Chondrocyte (in vitro differentiated cells): Measurements from ENCODE around the gene MACROD2. TPM values are rescaled to one million over a fixed set of nuclear protein-coding genes. Genes with fewer than 3 reads are reported as not detected.

Experiments
- DNase-seq: peaks from one replicate; pipeline ENCODE4 v3.0.0; 2021; ENCODE audit warnings: mixed read lengths, low spot score
- H3K27ac Mint-ChIP-seq: one replicate; pipeline ENCODE4 v1.8.0; 2021; ENCODE audit warnings: mild to moderate bottlenecking, moderate library complexity, mixed read lengths; ENCODE audit not compliant: unreplicated experiment
- H3K27me3 Mint-ChIP-seq: 2 replicates; pipeline ENCODE4 v1.8.0; 2021; ENCODE audit warnings: low read depth, mixed read lengths
- H3K36me3 Mint-ChIP-seq: 2 replicates; pipeline ENCODE4 v1.8.0; 2021; ENCODE audit warnings: low read depth, mixed read lengths
- H3K4me1 Mint-ChIP-seq: 2 replicates; pipeline ENCODE4 v1.8.0; 2021; ENCODE audit warnings: low read depth, mild to moderate bottlenecking, mixed read lengths
- H3K4me3 Mint-ChIP-seq: one replicate; pipeline ENCODE4 v1.8.0; 2021; ENCODE audit warnings: mild to moderate bottlenecking, moderate library complexity, mixed read lengths; ENCODE audit not compliant: unreplicated experiment
- H3K9me3 Mint-ChIP-seq: 2 replicates; pipeline ENCODE4 v1.8.0; 2021; ENCODE audit warnings: low read depth, mixed read lengths
- total RNA-seq: library from RNA; stranded (reverse); gene quantifications from 3 replicates; pipeline ENCODE4 v1.2.1, GENCODE V29; 2021
- TF ChIP-seq, protein P1 (sequence below): fragments of 200-600 bp; sonication (generic); IDR thresholded peaks from 2 replicates; pipeline ENCODE4 v1.5.0; 2021; ENCODE audit warnings: antibody characterized with exemption, mild to moderate bottlenecking, moderate library complexity

Gene MACROD2
- total RNA-seq, 1 donor from 2014 or later = 3.2 TPM

DNA sequence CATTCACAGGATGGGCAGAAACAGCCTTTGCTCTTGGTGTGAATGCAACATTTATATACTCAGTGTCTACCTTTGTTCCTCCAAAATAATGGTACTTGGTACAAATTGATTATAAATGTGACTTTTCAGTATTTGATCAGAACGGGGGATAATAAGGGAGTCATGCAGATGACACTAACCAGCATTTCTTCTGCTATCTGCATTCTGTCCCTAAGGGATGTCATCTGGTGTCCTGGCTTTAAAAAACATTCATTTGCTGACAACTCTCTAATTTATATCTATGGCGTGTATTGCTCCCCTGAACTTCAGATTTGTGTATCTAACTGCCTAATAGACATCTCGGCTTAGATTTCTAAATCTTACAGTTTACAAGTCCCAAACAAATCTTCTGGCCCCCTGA is 418.5 kb downstream of the MACROD2 start:
- Mint-ChIP-seq H3K36me3 (no peaks in the 10 kb centered on the region), H3K27ac (no peak overlapping the region), H3K27me3 (no peaks in the 10 kb centered on the region), H3K4me3 (no peak overlapping the region), H3K9me3 (no peaks in the 10 kb centered on the region), H3K4me1 (no peaks in the 10 kb centered on the region)
- no peak for DNase-seq
- TF ChIP-seq, protein P1, sequence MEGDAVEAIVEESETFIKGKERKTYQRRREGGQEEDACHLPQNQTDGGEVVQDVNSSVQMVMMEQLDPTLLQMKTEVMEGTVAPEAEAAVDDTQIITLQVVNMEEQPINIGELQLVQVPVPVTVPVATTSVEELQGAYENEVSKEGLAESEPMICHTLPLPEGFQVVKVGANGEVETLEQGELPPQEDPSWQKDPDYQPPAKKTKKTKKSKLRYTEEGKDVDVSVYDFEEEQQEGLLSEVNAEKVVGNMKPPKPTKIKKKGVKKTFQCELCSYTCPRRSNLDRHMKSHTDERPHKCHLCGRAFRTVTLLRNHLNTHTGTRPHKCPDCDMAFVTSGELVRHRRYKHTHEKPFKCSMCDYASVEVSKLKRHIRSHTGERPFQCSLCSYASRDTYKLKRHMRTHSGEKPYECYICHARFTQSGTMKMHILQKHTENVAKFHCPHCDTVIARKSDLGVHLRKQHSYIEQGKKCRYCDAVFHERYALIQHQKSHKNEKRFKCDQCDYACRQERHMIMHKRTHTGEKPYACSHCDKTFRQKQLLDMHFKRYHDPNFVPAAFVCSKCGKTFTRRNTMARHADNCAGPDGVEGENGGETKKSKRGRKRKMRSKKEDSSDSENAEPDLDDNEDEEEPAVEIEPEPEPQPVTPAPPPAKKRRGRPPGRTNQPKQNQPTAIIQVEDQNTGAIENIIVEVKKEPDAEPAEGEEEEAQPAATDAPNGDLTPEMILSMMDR = no peak

DNA sequence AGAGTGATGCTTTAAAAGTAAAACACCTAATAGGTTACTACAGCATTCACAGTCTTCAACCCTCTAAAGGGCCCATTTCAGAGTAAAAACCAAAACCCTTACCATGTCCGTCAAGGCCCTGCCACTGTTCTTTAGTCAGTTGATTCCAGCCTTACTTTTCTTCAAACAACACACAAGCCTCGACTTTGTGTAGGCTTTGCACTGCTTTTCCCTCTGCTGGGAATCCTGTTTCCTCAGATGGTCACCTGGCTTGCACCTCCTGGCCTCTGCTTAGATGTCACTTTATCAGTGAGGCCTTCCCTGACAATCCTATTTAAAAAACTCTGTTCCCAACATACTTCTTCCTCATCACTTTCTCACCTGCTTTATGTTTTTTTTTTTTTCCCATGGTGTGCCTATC is 419.2 kb downstream of the MACROD2 start:
- Mint-ChIP-seq H3K36me3 (no peaks in the 10 kb centered on the region), H3K4me1 (no peaks in the 10 kb centered on the region), H3K27ac (no peak overlapping the region), H3K27me3 (no peaks in the 10 kb centered on the region), H3K9me3 (no peaks in the 10 kb centered on the region), H3K4me3 (no peak overlapping the region)
- TF ChIP-seq, protein P1 = no peak
- no peak for DNase-seq

DNA sequence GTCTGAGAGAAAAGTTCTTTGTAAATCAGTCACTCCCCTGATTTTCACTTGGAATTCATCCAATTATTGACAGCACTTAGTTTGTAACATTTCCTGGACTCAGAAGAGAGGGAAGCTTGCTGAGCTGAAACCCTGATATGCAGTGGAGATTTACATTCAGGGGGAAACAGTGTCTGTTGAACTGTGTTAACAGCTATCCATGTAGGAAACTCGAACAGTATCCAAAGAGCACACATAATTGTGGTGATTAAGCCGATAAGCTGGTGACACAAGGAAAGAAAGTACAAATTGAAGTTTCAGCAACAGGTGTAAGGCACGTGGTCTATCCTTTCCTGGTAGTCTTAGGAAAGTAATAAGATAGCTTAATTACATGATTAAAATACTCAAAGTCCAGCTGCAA is 420.2 kb downstream of the MACROD2 start:
- TF ChIP-seq, protein P1 = no peak
- H3K27ac Mint-ChIP-seq = no peak overlapping the region

DNA sequence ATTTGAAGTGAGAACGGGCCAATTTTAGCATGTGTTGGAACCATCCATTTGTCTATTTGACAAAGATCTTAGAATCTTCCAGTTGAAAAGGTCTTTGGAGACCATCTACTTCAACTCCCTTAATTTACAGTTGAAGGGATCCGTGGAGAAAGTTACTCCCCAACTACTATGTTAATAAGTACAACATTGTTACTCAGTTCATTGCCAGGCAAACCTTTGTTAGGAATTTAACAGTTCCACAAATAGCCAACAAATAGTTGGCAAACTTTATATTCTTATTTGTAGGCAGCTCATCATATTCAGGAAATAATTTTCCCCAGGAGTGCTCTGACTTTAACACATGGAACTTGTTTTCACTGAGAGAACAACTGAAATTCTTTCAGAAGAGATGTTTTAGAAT is 423.1 kb downstream of the MACROD2 start:
- no peaks in the 10 kb centered on the region for H3K4me1 Mint-ChIP-seq
- TF ChIP-seq, protein P1 = no peak
- H3K36me3 Mint-ChIP-seq = no peaks in the 10 kb centered on the region

More for the DNA sequence above, 420.2 kb downstream of the MACROD2 start:
- H3K4me3 Mint-ChIP-seq = no peak overlapping the region
- DNase-seq = no peak
- H3K9me3 Mint-ChIP-seq = no peaks in the 10 kb centered on the region
- H3K27me3 Mint-ChIP-seq = no peaks in the 10 kb centered on the region
- H3K36me3 Mint-ChIP-seq = no peaks in the 10 kb centered on the region
- no peaks in the 10 kb centered on the region for H3K4me1 Mint-ChIP-seq

DNA sequence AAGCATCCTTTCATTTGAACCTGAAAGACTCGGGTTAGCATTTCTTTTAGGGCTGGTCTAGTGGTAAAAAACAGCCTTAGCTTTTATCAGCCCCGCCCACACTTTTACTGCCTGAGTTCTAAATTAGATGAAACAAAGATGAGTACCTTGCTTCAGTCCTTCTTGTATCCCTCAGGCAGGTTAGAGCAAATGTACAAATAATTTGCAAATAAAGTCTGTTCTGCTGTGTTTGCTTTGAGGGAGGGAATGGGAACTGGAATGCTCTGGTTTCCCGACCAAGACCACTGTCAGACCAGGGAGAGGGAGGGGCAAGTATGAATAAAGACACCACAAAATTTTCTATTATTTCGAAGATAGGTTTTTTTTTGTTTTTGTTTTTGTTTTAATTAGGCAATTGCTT is 427.6 kb downstream of the MACROD2 start:
- Mint-ChIP-seq H3K9me3 (no peaks in the 10 kb centered on the region), H3K4me3 (no peak overlapping the region), H3K36me3 (no peaks in the 10 kb centered on the region), H3K27me3 (no peaks in the 10 kb centered on the region), H3K4me1 (no peaks in the 10 kb centered on the region), H3K27ac (no peak overlapping the region)
- TF ChIP-seq, protein P1 = no peak
- no peak for DNase-seq

More for the DNA sequence above, 423.1 kb downstream of the MACROD2 start:
- no peak for DNase-seq
- H3K27me3 Mint-ChIP-seq = no peaks in the 10 kb centered on the region
- H3K27ac Mint-ChIP-seq = no peak overlapping the region
- no peak overlapping the region for H3K4me3 Mint-ChIP-seq
- no peaks in the 10 kb centered on the region for H3K9me3 Mint-ChIP-seq
